Bronchial epithelial cell (primary cell): ENCODE data around the gene MRTFA. TPM values are rescaled to one million over a fixed set of nuclear protein-coding genes. Genes with fewer than 3 reads are reported as not detected.

Experiments
- DNase-seq: peaks from one replicate; pipeline ENCODE4 v3.0.0-alpha.2; 2010; ENCODE audit warnings: low read depth
- FAIRE-seq: peaks from 2 replicates; lab custom pipeline; 2011; peaks lifted over from hg19 to GRCh38; lab: Jason Lieb, UNC
- H3K27me3 ChIP-seq: 2 replicates; pipeline ENCODE4 v1.5.1; 2011; ENCODE audit warnings: low read length; ENCODE audit not compliant: control insufficient read depth, insufficient read depth
- H3K36me3 ChIP-seq: 2 replicates; pipeline ENCODE4 v1.5.1; 2011; ENCODE audit warnings: low read length; ENCODE audit not compliant: control insufficient read depth, insufficient read depth
- H3K4me3 ChIP-seq: 2 replicates; pipeline ENCODE4 v1.5.1; 2011; ENCODE audit warnings: mild to moderate bottlenecking, low read depth, low read length, control low read depth
- total RNA-seq: library from RNA; depleted of rRNA; stranded (reverse); fragments of >200 nt; gene quantifications from 2 replicates; pipeline ENCODE4 v1.2.1, GENCODE V29; 2014
- TF ChIP-seq, protein P1 (sequence below): IDR thresholded peaks from 2 replicates; pipeline ENCODE4 v1.5.1; 2011; ENCODE audit warnings: mild to moderate bottlenecking, moderate library complexity, low read length, control low read depth, inconsistent platforms; ENCODE audit not compliant: insufficient read depth, severe bottlenecking

Gene MRTFA
- total RNA-seq, 1 donor from 2014 or later: 25.3 TPM

DNA sequence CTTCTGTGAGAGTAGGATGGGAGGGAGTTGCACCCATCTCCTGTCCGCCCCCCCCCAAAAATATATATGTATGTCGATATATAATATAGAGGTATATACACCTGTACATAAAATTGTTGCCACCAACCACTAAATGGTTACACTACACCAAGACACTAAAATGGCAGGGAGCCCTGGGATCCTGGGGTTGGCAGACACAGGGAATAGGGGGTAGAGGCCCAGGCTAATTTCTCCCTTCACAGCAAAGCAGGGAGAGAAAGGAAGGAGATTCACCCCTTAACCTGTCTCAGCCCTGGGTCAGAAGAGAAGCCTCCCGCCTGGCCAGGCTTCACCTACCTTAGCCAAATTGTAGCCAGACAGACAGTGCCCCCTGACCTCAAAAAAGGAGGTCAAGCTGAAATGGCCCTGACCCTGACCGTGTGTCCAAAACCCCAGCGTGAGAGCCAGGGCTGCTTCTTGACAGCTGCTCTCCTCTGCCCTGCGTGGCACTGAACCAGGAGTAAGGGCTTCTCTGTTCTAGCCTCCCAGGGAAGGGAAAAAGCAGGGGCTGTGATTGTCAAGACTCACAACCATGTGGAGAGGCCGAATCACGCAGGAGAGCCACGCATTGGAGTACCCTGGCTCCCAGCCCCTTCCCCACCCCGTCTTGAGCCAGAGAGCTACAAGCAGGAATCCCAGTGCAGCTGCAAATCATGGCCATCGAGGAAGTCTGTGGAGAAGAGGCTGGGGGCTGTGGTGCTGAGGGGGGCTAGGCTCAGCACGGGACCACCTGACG, 225.6 kb downstream of the MRTFA start:
- TF ChIP-seq, protein P1, sequence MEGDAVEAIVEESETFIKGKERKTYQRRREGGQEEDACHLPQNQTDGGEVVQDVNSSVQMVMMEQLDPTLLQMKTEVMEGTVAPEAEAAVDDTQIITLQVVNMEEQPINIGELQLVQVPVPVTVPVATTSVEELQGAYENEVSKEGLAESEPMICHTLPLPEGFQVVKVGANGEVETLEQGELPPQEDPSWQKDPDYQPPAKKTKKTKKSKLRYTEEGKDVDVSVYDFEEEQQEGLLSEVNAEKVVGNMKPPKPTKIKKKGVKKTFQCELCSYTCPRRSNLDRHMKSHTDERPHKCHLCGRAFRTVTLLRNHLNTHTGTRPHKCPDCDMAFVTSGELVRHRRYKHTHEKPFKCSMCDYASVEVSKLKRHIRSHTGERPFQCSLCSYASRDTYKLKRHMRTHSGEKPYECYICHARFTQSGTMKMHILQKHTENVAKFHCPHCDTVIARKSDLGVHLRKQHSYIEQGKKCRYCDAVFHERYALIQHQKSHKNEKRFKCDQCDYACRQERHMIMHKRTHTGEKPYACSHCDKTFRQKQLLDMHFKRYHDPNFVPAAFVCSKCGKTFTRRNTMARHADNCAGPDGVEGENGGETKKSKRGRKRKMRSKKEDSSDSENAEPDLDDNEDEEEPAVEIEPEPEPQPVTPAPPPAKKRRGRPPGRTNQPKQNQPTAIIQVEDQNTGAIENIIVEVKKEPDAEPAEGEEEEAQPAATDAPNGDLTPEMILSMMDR: no peak
- H3K27me3 ChIP-seq: no peaks in the 10 kb centered on the region
- H3K36me3 ChIP-seq: peaks cover 38% of the 10 kb centered on the region
- H3K4me3 ChIP-seq: no peak overlapping the region
- no peak for FAIRE-seq
- DNase-seq: no peak

- FAIRE-seq (no peak), DNase-seq (peak; percentile 36)
- peaks cover 39% of the 10 kb centered on the region for H3K36me3 ChIP-seq
- TF ChIP-seq, protein P1: no peak
- no peak overlapping the region for H3K4me3 ChIP-seq
- H3K27me3 ChIP-seq: no peaks in the 10 kb centered on the region
These were observed 226.2 kb downstream of the MRTFA start for GRCh38 chr22:40410272-40410671.

DNA sequence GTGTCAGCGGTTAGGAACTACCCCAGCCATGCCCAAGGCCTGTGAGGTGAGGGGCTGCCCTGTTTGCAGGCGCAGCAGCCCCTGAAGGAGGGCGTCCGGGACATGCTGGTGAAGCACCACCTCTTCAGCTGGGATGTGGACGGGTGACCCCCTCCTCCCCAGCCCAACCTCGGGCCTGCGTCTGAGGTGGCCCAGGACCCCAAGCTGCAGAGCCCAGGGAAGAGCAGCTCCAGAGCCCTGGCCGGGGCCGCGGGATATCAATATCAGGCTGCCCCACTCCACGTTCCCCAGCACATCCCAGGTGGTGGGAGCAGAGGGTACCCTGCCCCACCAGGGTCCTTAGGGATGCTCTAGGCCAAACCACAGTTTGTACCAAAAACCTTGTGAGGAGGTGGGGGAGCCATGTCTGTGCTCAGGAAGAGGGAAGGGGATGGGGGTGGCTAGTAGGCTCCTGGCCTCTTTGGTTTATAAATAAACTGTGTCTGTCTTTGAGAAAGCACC, 226.9 kb downstream of the MRTFA start:
- FAIRE-seq (no peak), DNase-seq (no peak)
- Histone ChIP-seq H3K36me3 (peaks cover 43% of the 10 kb centered on the region), H3K27me3 (no peaks in the 10 kb centered on the region), H3K4me3 (no peak overlapping the region)
- TF ChIP-seq, protein P1: no peak

DNA sequence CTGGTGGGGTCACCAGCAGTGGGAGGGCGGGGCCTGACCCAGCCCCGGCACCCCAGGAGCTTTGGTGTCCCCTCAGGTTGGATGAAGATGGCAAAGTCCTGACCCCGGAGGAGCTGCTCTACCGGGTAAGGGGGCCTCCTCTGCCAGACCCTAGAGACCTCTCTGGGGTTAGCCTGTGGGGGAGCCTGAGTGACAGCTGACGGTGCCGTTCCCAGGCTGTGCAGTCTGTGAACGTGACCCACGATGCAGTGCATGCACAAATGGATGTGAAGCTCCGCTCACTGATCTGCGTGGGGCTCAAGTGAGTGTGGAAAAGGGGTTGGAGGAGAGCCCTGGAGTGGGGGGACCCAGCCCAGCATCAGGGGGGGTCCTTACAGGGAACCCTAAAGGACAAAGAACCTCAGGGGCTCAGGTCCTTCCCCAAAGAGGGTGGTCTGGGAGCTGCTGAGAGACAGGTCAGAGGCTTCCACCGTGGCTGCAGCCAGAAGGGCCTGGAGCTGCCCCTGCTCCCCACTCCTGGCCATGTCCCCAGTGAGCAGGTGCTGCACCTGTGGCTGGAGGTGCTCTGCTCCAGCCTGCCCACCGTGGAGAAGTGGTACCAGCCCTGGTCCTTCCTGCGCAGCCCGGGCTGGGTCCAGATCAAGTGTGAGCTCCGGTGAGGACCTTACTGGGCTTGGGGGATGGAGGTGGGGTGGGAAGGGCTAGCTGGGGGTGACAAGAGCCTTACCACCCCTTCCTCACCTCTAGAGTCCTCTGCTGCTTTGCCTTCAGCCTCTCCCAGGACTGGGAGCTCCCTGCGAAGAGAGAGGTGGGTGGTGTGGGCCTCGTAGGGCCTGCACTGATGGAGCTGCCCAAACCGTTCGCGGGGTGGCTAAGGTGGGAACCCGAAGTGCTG, 227.6 kb downstream of the MRTFA start:
- Histone ChIP-seq H3K4me3 (no peak overlapping the region), H3K27me3 (no peaks in the 10 kb centered on the region), H3K36me3 (peaks cover 45% of the 10 kb centered on the region)
- no peak for DNase-seq
- TF ChIP-seq, protein P1: no peak
- FAIRE-seq: no peak

GRCh38 chr22:40407831-40408717, 228.4 kb downstream of the MRTFA start:
- Histone ChIP-seq H3K4me3 (no peak overlapping the region), H3K36me3 (peaks cover 47% of the 10 kb centered on the region), H3K27me3 (no peaks in the 10 kb centered on the region)
- FAIRE-seq: no peak
- TF ChIP-seq, protein P1: no peak
- peak; percentile 33 for DNase-seq
